ENCODE measurements around the gene NAPEPLD. TPM values are rescaled to one million over a fixed set of nuclear protein-coding genes. Genes with fewer than 3 reads are reported as not detected.

The NAPEPLD gene
- 2.1 to 5.8 TPM (median 3.8 TPM) in 5 replicates for total RNA-seq (2022; extraction: Qiagen RNA extraction)

DNA sequence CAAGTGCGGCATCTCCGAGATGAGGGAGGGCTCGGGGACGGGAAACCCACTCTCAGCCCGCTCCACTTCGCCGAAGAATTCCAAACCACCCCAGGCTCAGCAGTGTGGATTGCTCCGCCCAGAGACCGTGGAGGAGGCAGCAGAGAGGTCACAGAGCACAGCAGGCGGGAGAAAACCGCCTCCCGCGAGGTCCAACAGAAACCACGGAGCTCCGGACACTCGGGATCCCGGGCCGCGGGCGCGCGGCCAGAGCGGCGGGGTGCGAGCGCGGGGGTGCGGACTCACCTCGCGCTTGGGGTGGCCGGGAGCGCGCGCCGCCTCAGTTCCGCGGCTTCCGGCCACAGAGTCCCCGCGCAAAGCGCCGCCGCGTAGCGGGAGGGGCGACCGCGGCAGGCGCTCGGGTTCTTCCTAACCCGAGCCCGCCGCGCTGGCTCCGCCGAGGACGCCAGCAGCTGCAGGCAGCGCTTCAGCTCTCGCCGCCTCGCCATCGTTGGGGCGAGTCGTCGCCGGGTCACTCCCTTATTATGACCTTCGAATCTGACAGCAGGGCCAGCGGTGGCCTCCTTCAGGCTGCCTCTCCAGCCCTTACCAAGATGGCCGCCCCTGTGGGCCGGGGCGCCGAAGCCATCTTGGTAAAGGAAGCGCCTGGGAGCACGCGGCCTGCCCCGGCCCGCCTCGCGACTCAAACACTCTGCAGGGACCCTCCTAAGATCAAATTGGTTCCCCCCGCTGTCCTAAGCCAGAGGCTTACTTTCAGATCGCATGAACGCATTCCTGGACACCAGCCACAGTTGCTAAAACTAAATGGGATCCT is at the start of gene NAPEPLD:
Gene NAPEPLD, minus strand, starts transcription at position 106 of the 814 bp plus-strand sequence. CDS start 20,323 bp downstream, outside the sequence.

DNA sequence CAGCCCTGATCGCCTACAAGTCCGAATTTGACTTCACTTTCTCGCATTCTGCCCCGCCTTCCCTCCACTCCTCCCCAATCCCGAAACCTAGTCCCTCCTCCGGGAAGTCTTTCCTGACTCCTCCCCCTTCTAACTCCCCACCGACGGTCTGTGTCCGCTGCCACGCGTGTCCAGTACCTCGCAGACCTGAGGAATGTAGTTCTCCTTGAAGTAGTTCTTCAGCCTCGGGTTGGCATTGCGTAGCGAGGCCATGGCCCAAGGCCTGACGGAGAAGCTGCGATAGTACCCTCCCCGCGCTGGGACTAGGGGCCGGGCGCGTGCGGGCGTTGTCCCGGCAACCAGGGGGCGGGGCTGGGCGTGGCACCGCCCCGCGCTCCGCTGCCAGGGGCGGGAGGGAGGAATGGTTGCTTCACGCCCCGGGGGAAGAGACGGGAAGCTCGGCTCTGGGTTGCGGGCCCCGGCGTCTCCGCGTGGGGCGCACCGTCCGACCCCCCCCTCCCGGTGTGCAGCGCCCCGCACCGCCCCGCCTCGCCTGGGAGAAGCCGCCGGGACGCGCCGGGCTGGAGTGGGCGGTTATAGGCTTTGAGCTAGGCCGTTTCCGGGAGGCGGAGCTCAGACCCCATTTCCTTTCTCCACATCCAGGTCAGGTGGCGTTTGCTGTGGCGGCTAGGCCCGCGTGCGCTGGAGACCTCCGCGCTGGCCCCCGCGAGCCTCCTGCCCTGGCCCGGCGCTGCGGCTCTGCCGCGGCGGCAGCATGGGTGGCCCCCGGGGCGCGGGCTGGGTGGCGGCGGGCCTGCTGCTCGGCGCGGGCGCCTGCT is 74.2 kb downstream of the NAPEPLD start, which contains the start of the genes ARMC10 and FBXL13:
Gene ARMC10, plus strand, starts transcription at position 622 of the 818 bp plus-strand sequence. Its CDS starts 133 bp downstream, at position 755.
Gene FBXL13, minus strand, starts transcription at position 278 of the 818 bp plus-strand sequence.

Other genes starting within 250 kb of the NAPEPLD start
- 0.12 TPM in 1 of 5 replicates, not detected in the others for gene LRRC17, start 236.1 kb downstream of the NAPEPLD start, total RNA-seq (2022; extraction: Qiagen RNA extraction)
- gene FBXL13, start 74.3 kb downstream of the NAPEPLD start, total RNA-seq (2022; extraction: Qiagen RNA extraction) = 0.17 to 0.78 TPM (median 0.36 TPM) in 5 replicates
- gene ARMC10, start 74.0 kb downstream of the NAPEPLD start, total RNA-seq (2022; extraction: Qiagen RNA extraction) = 29.6 to 35.5 TPM (median 33.4 TPM) in 5 replicates
- gene PMPCB, start 148.3 kb upstream of the NAPEPLD start, total RNA-seq (2022; extraction: Qiagen RNA extraction) = 64.9 to 77.8 TPM (median 67.6 TPM) in 5 replicates
- 34.9 to 46.1 TPM (median 38.3 TPM) in 5 replicates for gene DNAJC2, start 195.7 kb upstream of the NAPEPLD start, total RNA-seq (2022; extraction: Qiagen RNA extraction)
- 154 to 194 TPM (median 159 TPM) in 5 replicates for gene PSMC2, start 198.5 kb upstream of the NAPEPLD start, total RNA-seq (2022; extraction: Qiagen RNA extraction)